ACC112 (cell line): ENCODE measurements around the gene MCOLN1.
"Not testable (repeated sequence)": the region's sequence is repeated elsewhere in the genome, so short reads cannot be mapped to it uniquely, and the experiment has no call there.

Experiments used
- H2AFZ ChIP-seq: fragments of 200-600 bp; sonication (generic); one replicate; pipeline ENCODE4 v1.6.0; 2017; ENCODE audit warnings: antibody characterized with exemption, low read length; ENCODE audit not compliant: unreplicated experiment
- H3K27ac ChIP-seq: fragments of 200-600 bp; sonication (generic); 2 replicates; pipeline ENCODE4 v1.5.1; 2014; ENCODE audit warnings: low read depth, mild to moderate bottlenecking, antibody characterized with exemption, low read length, moderate library complexity
- H3K27me3 ChIP-seq: fragments of 200-600 bp; sonication (generic); 2 replicates; pipeline ENCODE4 v1.6.1; 2014; ENCODE audit warnings: mild to moderate bottlenecking, antibody characterized with exemption, low read length, moderate library complexity, mixed read lengths; ENCODE audit not compliant: insufficient read depth
- H3K36me3 ChIP-seq: fragments of 200-600 bp; sonication (generic); 2 replicates; pipeline ENCODE4 v1.6.1; 2016; ENCODE audit warnings: mild to moderate bottlenecking, antibody characterized with exemption, low read length, moderate library complexity, mixed read lengths; ENCODE audit not compliant: insufficient read depth
- H3K4me1 ChIP-seq: fragments of 200-600 bp; sonication (generic); one replicate; pipeline ENCODE4 v1.6.1; 2016; ENCODE audit warnings: low read length, mixed read lengths; ENCODE audit not compliant: insufficient read depth, unreplicated experiment, control insufficient read depth
- H3K4me3 ChIP-seq: fragments of 200-600 bp; sonication (generic); 2 replicates; pipeline ENCODE4 v1.5.1; 2014; ENCODE audit warnings: mild to moderate bottlenecking, low read depth, low read length
- H3K79me2 ChIP-seq: fragments of 200-600 bp; sonication (generic); one replicate; pipeline ENCODE4 v1.6.0; 2016; ENCODE audit warnings: low read length; ENCODE audit not compliant: control insufficient read depth, unreplicated experiment, insufficient read depth

The MCOLN1 gene

DNA sequence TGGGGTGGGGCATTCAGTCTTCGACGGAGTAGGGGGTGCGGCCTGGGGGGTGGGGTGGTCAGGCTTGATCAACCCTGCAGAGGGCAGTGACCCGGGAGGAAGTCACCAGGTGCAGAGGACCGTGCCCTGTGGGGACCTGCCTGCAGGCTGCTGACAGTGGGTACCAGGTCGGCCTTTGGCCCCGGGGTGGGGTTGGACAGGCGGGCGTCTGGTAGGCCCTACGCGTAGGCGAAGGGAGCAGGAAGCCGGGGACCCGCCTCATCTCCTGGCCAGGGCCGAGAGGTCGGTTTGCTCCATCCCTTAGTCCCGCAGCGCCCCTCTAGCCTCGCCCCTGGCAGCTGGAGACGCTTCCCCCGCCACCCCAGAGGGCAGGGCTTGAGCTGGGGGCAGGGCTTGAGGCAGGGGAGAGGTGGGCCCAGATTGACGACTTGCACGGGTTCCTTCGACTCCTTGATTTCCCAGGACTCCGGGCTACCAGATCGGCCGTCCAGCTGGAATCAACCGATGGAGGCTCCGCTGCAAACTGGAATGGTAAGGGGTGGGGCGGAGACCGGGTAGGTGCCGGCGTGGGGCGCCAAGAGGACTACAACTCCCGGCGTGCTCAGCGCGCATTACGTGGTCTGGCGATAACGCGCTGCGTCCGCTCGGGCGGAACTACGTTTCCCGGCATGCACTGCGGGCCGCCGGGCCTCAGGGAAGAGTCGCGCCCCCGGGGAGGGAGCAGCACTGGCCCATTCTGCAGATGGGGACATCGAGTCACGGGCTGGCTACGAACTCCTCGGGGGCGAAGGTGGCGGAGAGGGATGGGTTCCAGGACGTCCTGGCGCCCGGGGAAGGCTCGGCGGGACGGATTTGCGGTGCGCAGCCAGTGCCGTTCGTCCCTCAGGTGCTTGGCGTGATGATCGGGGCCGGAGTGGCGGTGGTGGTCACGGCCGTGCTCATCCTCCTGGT lies 12.9 kb downstream of the MCOLN1 start, which contains the start of gene PNPLA6:
PNPLA6 (plus strand) TSS at position 671 of the 951 bp plus-strand sequence; CDS start at position 743, 72 bp downstream.
- Histone ChIP-seq H3K4me3 (peak within 1 kb of the TSS; percentile 92), H3K27me3 (no peaks in the 10 kb centered on the region), H3K36me3 (no peaks in the 10 kb centered on the region), H3K79me2 (no peaks in the 10 kb centered on the region), H2AFZ (peak within 1 kb of the TSS; percentile 85), H3K27ac (no peak within 1 kb of the TSS; the same call in 1 of the 2 replicates), H3K4me1 (no peaks in the 10 kb centered on the region)

DNA sequence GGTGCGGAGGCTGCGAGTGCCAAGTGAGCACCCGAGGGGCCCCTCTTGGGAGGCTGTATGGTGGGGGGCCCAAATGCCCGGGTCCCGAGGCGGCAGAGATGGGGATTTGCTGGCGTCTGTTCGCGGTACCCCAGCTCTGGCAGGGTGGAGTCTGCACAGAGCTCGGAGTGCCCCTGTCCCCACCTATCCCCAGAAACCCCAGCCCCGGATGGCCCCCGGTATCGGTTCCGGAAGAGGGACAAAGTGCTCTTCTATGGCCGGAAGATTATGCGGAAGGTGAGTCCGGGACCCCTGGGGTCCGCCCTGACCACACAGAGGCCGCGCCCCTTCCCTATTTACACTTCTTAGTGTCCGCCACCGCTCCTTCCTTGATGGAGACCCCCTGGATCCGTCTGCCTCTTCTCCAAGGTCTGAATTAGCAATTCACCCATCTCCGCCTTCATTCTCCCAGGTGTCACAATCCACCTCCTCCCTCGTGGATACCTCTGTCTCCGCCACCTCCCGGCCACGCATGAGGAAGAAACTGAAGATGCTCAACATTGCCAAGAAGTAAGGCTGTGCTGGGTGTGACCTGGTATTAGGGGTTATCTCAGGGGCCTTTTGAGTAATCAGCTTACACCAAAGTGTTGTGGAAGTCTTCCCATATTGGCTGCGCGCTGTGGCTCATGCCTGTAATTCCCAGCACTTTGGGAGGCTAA lies 13.7 kb downstream of the MCOLN1 start:
- Histone ChIP-seq H3K27me3 (no peaks in the 10 kb centered on the region), H3K27ac (no peak overlapping the region), H2AFZ (peak overlapping the region; percentile 85), H3K4me1 (no peaks in the 10 kb centered on the region), H3K4me3 (peak overlapping the region; percentile 92), H3K79me2 (no peaks in the 10 kb centered on the region), H3K36me3 (no peaks in the 10 kb centered on the region)

DNA sequence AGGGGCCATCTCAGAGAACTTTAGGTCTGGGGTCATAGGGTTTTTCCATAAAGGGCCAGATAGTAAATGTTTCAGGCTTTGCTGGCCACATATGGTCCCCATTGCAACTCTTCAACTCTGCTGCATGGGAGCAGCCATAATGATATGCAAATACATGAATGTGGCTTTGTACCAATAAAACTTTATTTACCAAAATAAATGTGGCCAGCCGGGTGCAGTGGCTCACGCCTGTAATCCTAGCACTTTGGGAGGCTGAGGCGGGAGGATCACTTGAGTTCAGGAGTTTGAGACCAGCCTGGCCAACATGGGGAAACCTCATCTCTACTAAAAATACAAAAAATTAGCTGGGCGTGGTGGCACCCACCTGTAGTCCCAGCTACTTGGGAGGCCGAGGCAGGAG lies 16.6 kb downstream of the MCOLN1 start:
- H3K27me3 ChIP-seq, H3K4me1 ChIP-seq, H3K79me2 ChIP-seq, H2AFZ ChIP-seq, H3K36me3 ChIP-seq, H3K27ac ChIP-seq, H3K4me3 ChIP-seq: not testable (repeated sequence)

DNA sequence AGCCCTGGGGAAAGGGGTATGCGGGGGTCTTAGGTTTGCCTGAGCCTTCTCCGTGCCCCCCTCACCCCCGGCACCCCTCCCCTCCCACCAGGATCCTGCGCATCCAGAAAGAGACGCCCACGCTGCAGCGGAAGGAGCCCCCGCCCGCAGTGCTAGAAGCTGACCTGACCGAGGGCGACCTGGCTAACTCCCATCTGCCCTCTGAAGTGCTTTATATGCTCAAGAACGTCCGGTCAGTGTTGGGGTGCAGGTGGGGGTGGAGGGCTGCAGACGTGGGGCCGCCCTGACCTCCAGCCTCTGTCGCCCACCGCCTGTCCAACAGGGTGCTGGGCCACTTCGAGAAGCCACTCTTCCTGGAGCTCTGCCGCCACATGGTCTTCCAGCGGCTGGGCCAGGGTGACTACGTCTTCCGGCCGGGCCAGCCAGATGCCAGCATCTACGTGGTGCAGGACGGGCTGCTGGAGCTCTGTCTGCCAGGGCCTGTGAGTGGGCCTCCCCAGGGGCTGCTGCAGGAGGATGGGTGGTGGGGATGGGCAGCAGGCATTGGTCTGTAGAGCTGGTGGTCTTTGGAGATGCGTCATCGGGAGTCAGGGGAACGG lies 17.5 kb downstream of the MCOLN1 start:
- no peaks in the 10 kb centered on the region for H3K36me3 ChIP-seq
- H3K4me1 ChIP-seq, result no peaks in the 10 kb centered on the region

DNA sequence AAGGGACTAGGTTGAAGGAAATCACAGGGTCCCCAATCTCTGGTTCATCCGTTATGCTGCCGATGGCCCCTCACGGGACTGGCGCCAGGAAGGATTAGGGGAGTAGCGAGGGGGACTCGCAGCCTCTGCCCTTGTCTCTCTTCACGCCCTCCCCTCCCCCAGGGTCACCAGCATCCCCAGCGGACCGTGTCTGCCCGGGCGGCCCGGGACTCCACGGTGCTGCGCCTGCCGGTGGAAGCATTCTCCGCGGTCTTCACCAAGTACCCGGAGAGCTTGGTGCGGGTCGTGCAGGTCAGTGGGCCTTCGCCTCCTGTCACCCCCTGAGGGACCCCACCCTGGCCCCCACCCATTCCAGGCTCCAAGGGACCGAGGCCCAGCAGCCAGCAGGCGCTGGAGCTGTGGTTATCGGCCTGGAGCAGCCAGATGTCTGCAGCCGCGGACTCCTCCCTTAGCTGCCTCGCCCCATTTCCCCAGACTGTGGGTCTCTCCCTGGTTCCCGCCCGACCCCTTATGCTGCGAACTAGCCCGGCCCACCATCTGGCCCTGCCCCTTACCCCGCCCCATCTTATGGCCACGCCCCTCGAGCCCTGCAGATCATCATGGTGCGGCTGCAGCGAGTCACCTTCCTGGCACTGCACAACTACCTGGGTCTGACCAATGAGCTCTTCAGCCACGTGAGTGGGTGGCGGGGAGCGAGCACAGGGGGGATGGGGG lies 18.5 kb downstream of the MCOLN1 start:
- H3K36me3 ChIP-seq, result no peaks in the 10 kb centered on the region
- H3K4me3 ChIP-seq, result no peak overlapping the region
- H3K79me2 ChIP-seq, result no peaks in the 10 kb centered on the region
- H2AFZ ChIP-seq, result no peak overlapping the region
- no peak overlapping the region for H3K27ac ChIP-seq
- no peaks in the 10 kb centered on the region for H3K4me1 ChIP-seq
- no peaks in the 10 kb centered on the region for H3K27me3 ChIP-seq

More for the DNA sequence above, 17.5 kb downstream of the MCOLN1 start:
- no peaks in the 10 kb centered on the region for H3K27me3 ChIP-seq
- no peak overlapping the region for H3K4me3 ChIP-seq
- H3K79me2 ChIP-seq, result no peaks in the 10 kb centered on the region
- H3K27ac ChIP-seq, result no peak overlapping the region
- H2AFZ ChIP-seq, result no peak overlapping the region

DNA sequence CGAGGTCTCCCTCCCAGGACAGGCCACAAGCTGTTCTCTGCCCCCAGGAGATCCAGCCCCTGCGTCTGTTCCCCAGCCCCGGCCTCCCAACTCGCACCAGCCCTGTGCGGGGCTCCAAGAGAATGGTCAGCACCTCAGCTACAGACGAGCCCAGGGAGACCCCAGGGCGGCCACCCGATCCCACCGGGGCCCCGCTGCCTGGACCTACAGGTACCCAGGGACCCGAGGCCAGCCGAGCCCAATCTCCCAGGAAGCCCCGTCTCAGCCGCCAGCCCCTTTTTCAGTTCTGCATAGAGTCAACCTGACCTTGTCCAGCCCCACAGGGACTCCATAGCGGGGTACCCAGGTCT lies 19.0 kb downstream of the MCOLN1 start:
- Histone ChIP-seq H3K36me3 (no peaks in the 10 kb centered on the region), H3K27ac (no peak overlapping the region), H3K27me3 (no peaks in the 10 kb centered on the region), H3K79me2 (no peaks in the 10 kb centered on the region), H3K4me1 (no peaks in the 10 kb centered on the region), H3K4me3 (no peak overlapping the region), H2AFZ (no peak overlapping the region)

DNA sequence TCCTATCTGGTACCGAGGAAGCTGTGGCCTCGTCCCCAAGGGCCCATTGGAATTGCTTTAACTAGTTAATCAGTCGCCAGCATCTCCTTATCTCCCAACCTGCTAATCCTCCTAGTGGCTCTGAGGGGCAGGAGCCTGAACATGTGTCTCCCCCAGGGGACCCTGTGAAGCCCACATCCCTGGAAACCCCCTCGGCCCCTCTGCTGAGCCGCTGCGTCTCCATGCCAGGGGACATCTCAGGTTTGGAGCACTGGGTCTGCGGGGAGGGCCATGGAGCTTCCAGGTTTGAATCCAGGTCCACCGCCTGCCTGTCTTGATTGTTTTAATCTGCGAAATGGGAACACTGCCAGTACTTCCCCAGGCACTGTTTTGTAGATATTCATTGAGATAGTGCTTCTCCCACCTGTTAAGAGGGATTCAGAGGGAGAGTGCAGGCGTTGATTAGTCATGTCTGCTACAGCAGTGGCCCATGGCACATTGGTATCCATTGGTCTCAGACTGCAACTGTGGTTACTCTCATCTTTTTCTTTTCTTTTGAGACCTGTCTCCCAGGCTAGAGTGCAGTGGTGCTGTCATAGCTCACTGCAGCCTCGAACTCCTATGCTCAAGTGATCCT lies 19.5 kb downstream of the MCOLN1 start:
- Histone ChIP-seq H3K27me3 (no peaks in the 10 kb centered on the region), H3K36me3 (no peaks in the 10 kb centered on the region), H3K27ac (no peak overlapping the region), H2AFZ (no peak overlapping the region), H3K4me3 (no peak overlapping the region), H3K4me1 (no peaks in the 10 kb centered on the region), H3K79me2 (no peaks in the 10 kb centered on the region)

DNA sequence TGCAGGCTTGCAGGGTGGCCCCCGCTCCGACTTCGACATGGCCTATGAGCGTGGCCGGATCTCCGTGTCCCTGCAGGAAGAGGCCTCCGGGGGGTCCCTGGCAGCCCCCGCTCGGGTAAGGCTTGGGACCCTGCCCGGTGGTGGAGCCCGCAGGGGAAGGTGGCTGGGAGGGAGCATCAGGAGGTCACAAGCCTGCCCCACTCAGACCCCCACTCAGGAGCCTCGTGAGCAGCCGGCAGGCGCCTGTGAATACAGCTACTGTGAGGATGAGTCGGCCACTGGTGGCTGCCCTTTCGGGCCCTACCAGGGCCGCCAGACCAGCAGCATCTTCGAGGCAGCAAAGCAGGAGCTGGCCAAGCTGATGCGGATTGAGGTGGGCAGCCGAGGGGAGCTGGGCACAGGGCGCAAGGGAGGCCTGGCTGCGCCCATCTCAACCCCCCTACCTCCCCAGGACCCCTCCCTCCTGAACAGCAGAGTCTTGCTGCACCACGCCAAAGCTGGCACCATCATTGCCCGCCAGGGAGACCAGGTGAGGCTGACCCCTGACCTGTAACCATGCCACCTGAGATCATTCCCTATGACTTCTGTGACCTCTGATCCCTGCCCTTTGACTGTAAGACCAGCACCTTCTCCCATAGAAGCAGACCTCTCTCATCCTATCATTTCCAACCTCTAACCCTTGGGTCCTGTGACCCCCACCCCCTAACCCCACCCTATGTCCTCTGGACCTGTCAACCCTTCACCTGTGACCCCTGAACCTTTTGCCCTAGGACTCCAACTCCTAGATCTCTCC lies 20.3 kb downstream of the MCOLN1 start:
- Histone ChIP-seq H3K27me3 (no peaks in the 10 kb centered on the region), H3K4me1 (no peaks in the 10 kb centered on the region), H3K79me2 (no peaks in the 10 kb centered on the region), H2AFZ (no peak overlapping the region), H3K4me3 (no peak overlapping the region), H3K27ac (no peak overlapping the region), H3K36me3 (no peaks in the 10 kb centered on the region)

DNA sequence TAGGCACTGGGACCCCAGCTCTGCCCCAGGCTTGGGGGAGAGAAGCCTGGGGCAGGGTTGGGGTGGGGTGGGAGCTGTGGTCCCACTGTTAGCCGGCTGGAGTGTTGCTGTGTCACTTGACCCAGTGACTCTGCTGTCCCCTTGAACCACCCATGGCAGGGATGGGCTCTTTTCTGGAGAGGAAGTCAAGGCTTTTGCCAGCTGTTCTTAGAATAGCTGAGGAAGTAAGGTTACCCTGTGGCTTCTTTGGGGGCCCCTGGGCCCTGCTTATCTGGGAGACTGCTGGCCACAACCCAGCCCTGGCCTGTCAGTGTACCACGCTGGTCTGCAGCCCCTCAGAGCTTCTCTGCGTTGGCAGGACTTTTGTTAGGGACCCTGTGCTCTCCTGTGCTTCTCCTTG lies 22.2 kb downstream of the MCOLN1 start:
- Histone ChIP-seq H3K4me3 (no peak overlapping the region), H3K79me2 (no peaks in the 10 kb centered on the region), H3K27ac (no peak overlapping the region), H3K27me3 (no peaks in the 10 kb centered on the region), H3K4me1 (no peaks in the 10 kb centered on the region), H3K36me3 (no peaks in the 10 kb centered on the region), H2AFZ (no peak overlapping the region)
